Fibroblast of lung (primary cell): ENCODE data around the gene ZNF841. TPM values are rescaled to one million over a fixed set of nuclear protein-coding genes. Genes with fewer than 3 reads are reported as not detected.

Source experiments
- DNase-seq, 2 donors: peaks; one replicate each; pipeline versions ENCODE4 v3.0.0 to v3.0.0-alpha.2; 2010; ENCODE audit warnings: low read depth in 2 of 2
- H2AFZ ChIP-seq: 2 replicates; pipeline ENCODE4 v1.5.1; 2012; ENCODE audit warnings: low read length, control low read depth, inconsistent platforms
- H3K27ac ChIP-seq: 2 replicates; pipeline ENCODE4 v1.5.1; 2011; ENCODE audit warnings: low read length, control low read depth; ENCODE audit not compliant: insufficient read depth
- H3K27me3 ChIP-seq: 2 replicates; pipeline ENCODE4 v1.5.1; 2011; ENCODE audit warnings: mild to moderate bottlenecking, low read length; ENCODE audit not compliant: control insufficient read depth, insufficient read depth
- H3K36me3 ChIP-seq: 2 replicates; pipeline ENCODE4 v1.5.1; 2011; ENCODE audit warnings: low read length; ENCODE audit not compliant: control insufficient read depth, insufficient read depth
- H3K4me1 ChIP-seq: 2 replicates; pipeline ENCODE4 v1.5.1; 2011; ENCODE audit warnings: low read length; ENCODE audit not compliant: control insufficient read depth, insufficient read depth; ENCODE audit errors: extremely low read depth
- H3K4me2 ChIP-seq: 2 replicates; pipeline ENCODE4 v1.5.1; 2011; ENCODE audit warnings: low read length, control low read depth; ENCODE audit not compliant: insufficient read depth; ENCODE audit errors: extremely low read depth
- H3K4me3 ChIP-seq, 4 experiments: fragments of 200-600 bp in 1 of 4; sonication (generic) in 1 of 4; replicated peaks in 1 of 4; 2 replicates each; pipeline ENCODE4 v1.5.1; 2011 to 2016; ENCODE audit warnings: low read length in 4 of 4, low read depth in 3 of 4, mild to moderate bottlenecking in 3 of 4, control low read depth in 2 of 4, inconsistent platforms in 1 of 4, mixed read lengths in 1 of 4; ENCODE audit not compliant: insufficient read depth in 1 of 4; ENCODE audit errors: control extremely low read depth in 1 of 4
- H3K79me2 ChIP-seq: 2 replicates; pipeline ENCODE4 v1.5.1; 2012; ENCODE audit warnings: mild to moderate bottlenecking, low read length, inconsistent platforms; ENCODE audit not compliant: control insufficient read depth, insufficient read depth
- H3K9ac ChIP-seq: 2 replicates; pipeline ENCODE4 v1.5.1; 2011; ENCODE audit warnings: mild to moderate bottlenecking, low read length, control low read depth; ENCODE audit not compliant: insufficient read depth
- H3K9me3 ChIP-seq: 2 replicates; pipeline ENCODE4 v1.5.1; 2012; ENCODE audit warnings: low read depth, low read length; ENCODE audit not compliant: control insufficient read depth, insufficient read depth
- H4K20me1 ChIP-seq: 2 replicates; pipeline ENCODE4 v1.5.1; 2011; ENCODE audit warnings: low read length; ENCODE audit not compliant: control insufficient read depth, insufficient read depth; ENCODE audit errors: extremely low read depth
- CTCF ChIP-seq, 2 donors: IDR thresholded peaks in 1 of 2; conservative IDR thresholded peaks in 1 of 2; 1 replicate in 1 of 2; 2 replicates in 1 of 2; pipeline ENCODE4 v1.5.1; 2011 to 2012; ENCODE audit warnings: low read length in 2 of 2, control low read depth in 1 of 2, inconsistent platforms in 1 of 2, low read depth in 1 of 2, mild to moderate bottlenecking in 1 of 2
- EZH2 ChIP-seq: IDR thresholded peaks from 2 replicates; pipeline ENCODE4 v1.5.1; 2012; ENCODE audit warnings: low read length, control low read depth, mild to moderate bottlenecking; ENCODE audit errors: missing control alignments
- polyA plus RNA-seq, 2 donors: library from polyadenylated mRNA; depleted of rRNA in 1 of 2; stranded (reverse) in 1 of 2; unstranded in 1 of 2; fragments of >200 nt; gene quantifications; 2 replicates each; pipeline ENCODE4 v1.2.1, GENCODE V29; 2011 to 2012; ENCODE audit warnings: missing spikeins in 1 of 2
- total RNA-seq: library from RNA; depleted of rRNA; stranded (reverse); fragments of >200 nt; gene quantifications from 2 replicates; pipeline ENCODE4 v1.2.1, GENCODE V29; 2014

The ZNF841 gene
- total and polyA plus RNA-seq, 2 donors (not counting 1 experiment from before 2014, with no cell fraction given): 9.8 to 27.4 TPM

DNA sequence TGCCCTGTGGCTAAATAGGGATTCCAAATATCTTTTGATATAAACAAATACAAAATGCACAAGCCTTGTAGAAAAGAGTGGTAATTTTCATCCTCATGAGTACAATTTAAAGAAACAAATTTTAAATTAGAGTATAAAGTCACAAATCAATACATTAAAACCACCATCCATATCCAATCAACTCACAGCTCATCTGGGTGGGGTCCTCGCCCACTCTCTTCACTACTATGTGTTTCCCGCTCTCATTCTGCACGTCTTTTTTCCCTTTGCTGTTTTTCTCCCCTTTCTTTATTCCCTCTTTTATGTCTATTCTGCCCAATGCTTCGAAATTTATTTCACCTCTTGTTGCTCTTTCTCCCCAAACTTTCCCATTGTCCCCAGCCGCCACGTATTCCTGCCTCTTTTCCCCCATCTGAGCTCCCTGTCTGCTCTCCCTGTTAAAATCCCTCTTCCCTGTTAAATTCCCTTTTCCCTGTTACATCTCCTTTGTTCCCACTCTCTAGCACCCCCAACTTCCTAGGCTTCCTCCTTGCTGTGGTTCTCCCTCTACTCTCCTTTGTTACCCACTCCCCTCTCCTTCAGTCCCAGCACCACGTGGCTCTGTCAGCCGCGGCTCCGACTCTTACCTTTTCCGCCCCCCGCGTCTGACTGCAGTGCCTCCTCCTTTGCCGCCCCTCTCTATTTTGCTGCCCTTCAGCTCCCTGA lies 42.9 kb upstream of the ZNF841 start:
- no peaks in the 10 kb centered on the region for H4K20me1 ChIP-seq
- H3K4me3 ChIP-seq: peak overlapping the region; percentile 56 to 100 (median 91)
- H3K4me2 ChIP-seq: peak overlapping the region; percentile 87
- H3K9me3 ChIP-seq: no peaks in the 10 kb centered on the region
- no peaks in the 10 kb centered on the region for H3K27me3 ChIP-seq
- TF ChIP-seq EZH2 (no peak), CTCF (conservative IDR thresholded peaks at IDR 0.05 in 1 of 2, IDR thresholded peaks at IDR 0.05 in 1 of 2; ENCODE audit: low read depth in 1 of 2, low read length in 2 of 2) (no peak)
- no peaks in the 10 kb centered on the region for H3K36me3 ChIP-seq
- peak in 1 of 2 donors; percentile 40 for DNase-seq
- peaks cover 19% of the 10 kb centered on the region for H3K79me2 ChIP-seq
- H3K9ac ChIP-seq: peak overlapping the region; percentile 83
- peak overlapping the region; percentile 88 for H3K27ac ChIP-seq
- H3K4me1 ChIP-seq: peaks cover 4% of the 10 kb centered on the region
- H2AFZ ChIP-seq: peak overlapping the region; percentile 97

- no peaks in the 10 kb centered on the region for H4K20me1 ChIP-seq
- TF ChIP-seq EZH2 (no peak), CTCF (conservative IDR thresholded peaks at IDR 0.05 in 1 of 2, IDR thresholded peaks at IDR 0.05 in 1 of 2; ENCODE audit: low read depth in 1 of 2, low read length in 2 of 2) (no peak)
- no peaks in the 10 kb centered on the region for H3K27me3 ChIP-seq
- H3K9me3 ChIP-seq: peaks cover 11% of the 10 kb centered on the region
- no peak overlapping the region for H3K9ac ChIP-seq
- H3K79me2 ChIP-seq: no peaks in the 10 kb centered on the region
- H3K4me2 ChIP-seq: no peak overlapping the region
- DNase-seq: no peak
- H2AFZ ChIP-seq: no peak overlapping the region
- peaks cover 4% of the 10 kb centered on the region for H3K36me3 ChIP-seq
- no peak overlapping the region for H3K27ac ChIP-seq
- no peak overlapping the region for H3K4me3 ChIP-seq
- no peaks in the 10 kb centered on the region for H3K4me1 ChIP-seq
These were observed 24.7 kb upstream of the ZNF841 start for GRCh38 chr19:52120286-52120685.

- Histone ChIP-seq H2AFZ (no peak overlapping the region), H3K36me3 (peaks cover 1% of the 10 kb centered on the region), H3K4me1 (no peaks in the 10 kb centered on the region), H3K4me3 (no peak overlapping the region), H3K79me2 (no peaks in the 10 kb centered on the region), H3K9me3 (peaks cover 14% of the 10 kb centered on the region), H3K27me3 (no peaks in the 10 kb centered on the region), H3K4me2 (no peak overlapping the region), H4K20me1 (no peaks in the 10 kb centered on the region), H3K9ac (no peak overlapping the region), H3K27ac (no peak overlapping the region)
- no peak for DNase-seq
- TF ChIP-seq EZH2 (no peak), CTCF (conservative IDR thresholded peaks at IDR 0.05 in 1 of 2, IDR thresholded peaks at IDR 0.05 in 1 of 2; ENCODE audit: low read depth in 1 of 2, low read length in 2 of 2) (no peak)
These were observed 20.0 kb upstream of the ZNF841 start for GRCh38 chr19:52115526-52116053.
